Naive thymus-derived CD4-positive, alpha-beta T cell (primary cell): Measurements from ENCODE around the gene SLC7A7. TPM values are rescaled to one million over a fixed set of nuclear protein-coding genes. Genes with fewer than 3 reads are reported as not detected.

Source experiments
- polyA plus RNA-seq, 2 donors: library from polyadenylated mRNA; unstranded; fragments of 300-500 nt; fragmentation: Illumina TruSeq; gene quantifications; one replicate each; pipeline ENCODE4 v1.2.3, GENCODE V29; 2021
- total RNA-seq, 6 experiments: library from RNA in 5 of 6; stranded (reverse) in 5 of 6; gene quantifications; 1 replicate in 5 of 6; 2 replicates in 1 of 6; pipeline ENCODE4 v1.2.3 and lab custom pipeline; 2021 to 2026

Gene SLC7A7
- total and polyA plus RNA-seq, 7 experiments from 2014 or later, result 1.1 to 71.1 (median 1.8) TPM

Other genes starting within 250 kb of the SLC7A7 start
- gene DAD1, start 226.2 kb downstream of the SLC7A7 start, total RNA-seq, result 100 to 1,000 TPM in 3 of 5 experiments, 10 to 100 TPM in 2; 68.8 to 157 (median 117) TPM
- 100 to 1,000 TPM; 766 to 777 TPM for gene DAD1, start 226.2 kb downstream of the SLC7A7 start, polyA plus RNA-seq
- 10 to 100 TPM; 10.5 to 16.3 (median 14.7) TPM for gene ABHD4, start 217.1 kb downstream of the SLC7A7 start, total RNA-seq
- 10 to 100 TPM in 1 of 2 donors, 1 to 10 TPM in 1; 6.7 to 10.1 TPM for gene ABHD4, start 217.1 kb downstream of the SLC7A7 start, polyA plus RNA-seq
- gene OR6J1, start 171.1 kb downstream of the SLC7A7 start, total RNA-seq, result not detected
- not detected for gene OR6J1, start 171.1 kb downstream of the SLC7A7 start, polyA plus RNA-seq
- gene OXA1L, start 48.7 kb downstream of the SLC7A7 start, total RNA-seq, result 100 to 1,000 TPM; 112 to 177 (median 144) TPM
- gene OXA1L, start 48.7 kb downstream of the SLC7A7 start, polyA plus RNA-seq, result 10 to 100 TPM; 62.8 to 76.6 TPM
- gene MRPL52, start 14.5 kb upstream of the SLC7A7 start, total RNA-seq, result 100 to 1,000 TPM in 1 of 5 experiments, 10 to 100 TPM in 4; 32.9 to 118 (median 48.2) TPM
- gene MRPL52, start 14.5 kb upstream of the SLC7A7 start, polyA plus RNA-seq, result 100 to 1,000 TPM; 169 to 189 TPM
- gene MMP14, start 21.1 kb upstream of the SLC7A7 start, total RNA-seq, result 1 to 10 TPM; 1.8 to 6.6 (median 2.0) TPM
- not detected for gene MMP14, start 21.1 kb upstream of the SLC7A7 start, polyA plus RNA-seq
- gene LRP10, start 56.3 kb upstream of the SLC7A7 start, total RNA-seq, result 10 to 100 TPM; 55.5 to 76.1 (median 72.3) TPM
- gene LRP10, start 56.3 kb upstream of the SLC7A7 start, polyA plus RNA-seq, result 100 to 1,000 TPM in 1 of 2 donors, 10 to 100 TPM in 1; 68.0 to 103 TPM
- 1 to 10 TPM in 4 of 5 experiments, under 1 TPM in 1; 0.97 to 8.6 (median 5.4) TPM for gene REM2, start 67.8 kb upstream of the SLC7A7 start, total RNA-seq
- gene REM2, start 67.8 kb upstream of the SLC7A7 start, polyA plus RNA-seq, result 1 to 10 TPM in 1 of 2 donors, under 1 TPM in 1; 0.58 to 1.4 TPM
- gene RBM23, start 103.7 kb upstream of the SLC7A7 start, total RNA-seq, result 100 to 1,000 TPM in 2 of 5 experiments, 10 to 100 TPM in 3; 91.9 to 140 (median 99.1) TPM
- gene RBM23, start 103.7 kb upstream of the SLC7A7 start, polyA plus RNA-seq, result 10 to 100 TPM; 51.2 to 75.0 TPM
- 10 to 100 TPM; 24.9 to 82.8 (median 34.2) TPM for gene PRMT5, start 113.9 kb upstream of the SLC7A7 start, total RNA-seq
- 10 to 100 TPM; 61.8 to 64.5 TPM for gene PRMT5, start 113.9 kb upstream of the SLC7A7 start, polyA plus RNA-seq
- 10 to 100 TPM; 27.1 to 50.7 (median 38.8) TPM for gene HAUS4, start 141.7 kb upstream of the SLC7A7 start, total RNA-seq
- 10 to 100 TPM; 41.3 to 45.0 TPM for gene HAUS4, start 141.7 kb upstream of the SLC7A7 start, polyA plus RNA-seq
- gene AJUBA, start 167.1 kb upstream of the SLC7A7 start, total RNA-seq, result 1 to 10 TPM in 3 of 5 experiments, under 1 TPM in 2; 0.49 to 3.2 (median 1.4) TPM
- 1 to 10 TPM; 1.6 to 2.3 TPM for gene AJUBA, start 167.1 kb upstream of the SLC7A7 start, polyA plus RNA-seq
- 10 to 100 TPM; 10.9 to 20.5 (median 12.1) TPM for gene C14orf93, start 194.7 kb upstream of the SLC7A7 start, total RNA-seq
- gene C14orf93, start 194.7 kb upstream of the SLC7A7 start, polyA plus RNA-seq, result 1 to 10 TPM; 5.7 to 8.1 TPM
- 10 to 100 TPM; 19.2 to 69.1 (median 32.8) TPM for gene PSMB5, start 219.5 kb upstream of the SLC7A7 start, total RNA-seq
- gene PSMB5, start 219.5 kb upstream of the SLC7A7 start, polyA plus RNA-seq, result 10 to 100 TPM; 53.6 to 74.2 TPM
- 1 to 10 TPM in 1 of 5 experiments, under 1 TPM in 3, not detected in 1; 0.32 to 1.1 (median 0.66) TPM for gene PSMB11, start 226.8 kb upstream of the SLC7A7 start, total RNA-seq
- 1 to 10 TPM in 1 of 2 donors, under 1 TPM in 1; 0.70 to 1.2 TPM for gene PSMB11, start 226.8 kb upstream of the SLC7A7 start, polyA plus RNA-seq
- gene CDH24, start 242.1 kb upstream of the SLC7A7 start, total RNA-seq, result 1 to 10 TPM; 1.5 to 3.7 (median 2.1) TPM
- under 1 TPM; 0.30 to 0.52 TPM for gene CDH24, start 242.1 kb upstream of the SLC7A7 start, polyA plus RNA-seq